ENCODE measurements around the gene ZFAND6. TPM values are rescaled to one million over a fixed set of nuclear protein-coding genes. Genes with fewer than 3 reads are reported as not detected.

The ZFAND6 gene
- polyA plus RNA-seq, 1 donor from 2014 or later = 353 TPM

DNA sequence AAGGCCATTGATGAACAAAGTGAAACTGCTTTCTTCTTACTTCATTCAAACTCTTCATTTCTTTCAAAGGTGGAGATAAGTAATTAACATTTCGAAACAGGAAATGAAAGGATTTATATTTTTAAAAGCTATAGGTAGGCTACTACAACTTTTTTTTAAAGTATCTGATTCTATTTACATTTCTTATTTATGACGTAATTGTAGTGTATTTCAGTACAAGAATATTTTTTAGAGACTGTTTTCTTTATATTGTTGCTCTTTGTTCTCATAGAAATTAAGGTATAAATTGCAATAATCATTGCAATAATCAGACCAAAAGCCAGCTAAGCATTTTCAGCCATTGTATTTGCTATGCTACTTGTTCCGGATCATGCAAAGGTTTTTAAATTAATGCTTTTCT, 13.7 kb downstream of the ZFAND6 start:
- Histone ChIP-seq H3K27ac (ENCODE audit: low read length) (no peak overlapping the region), H4K20me1 (ENCODE audit: insufficient read depth) (no peaks in the 10 kb centered on the region), H3K4me2 (ENCODE audit: low read length) (peak overlapping the region; percentile 92), H3K36me3 (ENCODE audit: insufficient read depth, low read length) (no peaks in the 10 kb centered on the region), H3K27me3 (ENCODE audit: insufficient read depth, low read depth, low read length) (no peaks in the 10 kb centered on the region), H3K9me2 (ENCODE audit: insufficient read depth, low read length) (no peaks in the 10 kb centered on the region), H3K9ac (ENCODE audit: low read length) (peak overlapping the region; percentile 38), H3K9me3 (ENCODE audit: low read length) (no peaks in the 10 kb centered on the region), H3F3A (ENCODE audit: insufficient read depth, low read length, poor library complexity, severe bottlenecking) (no peaks in the 10 kb centered on the region), H3K4me3 (ENCODE audit: low read length) (peak overlapping the region; percentile 68), H2AFZ (ENCODE audit: low read depth, low read length) (no peak overlapping the region), H3K79me2 (replicated peaks; ENCODE audit: insufficient read depth, low read length) (peaks cover 69% of the 10 kb centered on the region)
- TF ChIP-seq EP300 (conservative IDR thresholded peaks at IDR 0.05; ENCODE audit: poor library complexity, severe bottlenecking) = no peak
- no peak for TF ChIP-seq EZH2 (IDR thresholded peaks at IDR 0.05; ENCODE audit: borderline replicate concordance, insufficient read depth, low read length, poor library complexity, severe bottlenecking)
- TF ChIP-seq, protein P1, sequence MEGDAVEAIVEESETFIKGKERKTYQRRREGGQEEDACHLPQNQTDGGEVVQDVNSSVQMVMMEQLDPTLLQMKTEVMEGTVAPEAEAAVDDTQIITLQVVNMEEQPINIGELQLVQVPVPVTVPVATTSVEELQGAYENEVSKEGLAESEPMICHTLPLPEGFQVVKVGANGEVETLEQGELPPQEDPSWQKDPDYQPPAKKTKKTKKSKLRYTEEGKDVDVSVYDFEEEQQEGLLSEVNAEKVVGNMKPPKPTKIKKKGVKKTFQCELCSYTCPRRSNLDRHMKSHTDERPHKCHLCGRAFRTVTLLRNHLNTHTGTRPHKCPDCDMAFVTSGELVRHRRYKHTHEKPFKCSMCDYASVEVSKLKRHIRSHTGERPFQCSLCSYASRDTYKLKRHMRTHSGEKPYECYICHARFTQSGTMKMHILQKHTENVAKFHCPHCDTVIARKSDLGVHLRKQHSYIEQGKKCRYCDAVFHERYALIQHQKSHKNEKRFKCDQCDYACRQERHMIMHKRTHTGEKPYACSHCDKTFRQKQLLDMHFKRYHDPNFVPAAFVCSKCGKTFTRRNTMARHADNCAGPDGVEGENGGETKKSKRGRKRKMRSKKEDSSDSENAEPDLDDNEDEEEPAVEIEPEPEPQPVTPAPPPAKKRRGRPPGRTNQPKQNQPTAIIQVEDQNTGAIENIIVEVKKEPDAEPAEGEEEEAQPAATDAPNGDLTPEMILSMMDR (IDR thresholded peaks at IDR 0.05; ENCODE audit: poor library complexity, severe bottlenecking) = no peak
- TF ChIP-seq RAD21 (conservative IDR thresholded peaks at IDR 0.05) = no peak
- TF ChIP-seq POLR2AphosphoS5 (IDR thresholded peaks at IDR 0.05) = no peak
- no peak for TF ChIP-seq MXI1 (conservative IDR thresholded peaks at IDR 0.05; ENCODE audit: poor library complexity, severe bottlenecking)
- TF ChIP-seq, protein P2, sequence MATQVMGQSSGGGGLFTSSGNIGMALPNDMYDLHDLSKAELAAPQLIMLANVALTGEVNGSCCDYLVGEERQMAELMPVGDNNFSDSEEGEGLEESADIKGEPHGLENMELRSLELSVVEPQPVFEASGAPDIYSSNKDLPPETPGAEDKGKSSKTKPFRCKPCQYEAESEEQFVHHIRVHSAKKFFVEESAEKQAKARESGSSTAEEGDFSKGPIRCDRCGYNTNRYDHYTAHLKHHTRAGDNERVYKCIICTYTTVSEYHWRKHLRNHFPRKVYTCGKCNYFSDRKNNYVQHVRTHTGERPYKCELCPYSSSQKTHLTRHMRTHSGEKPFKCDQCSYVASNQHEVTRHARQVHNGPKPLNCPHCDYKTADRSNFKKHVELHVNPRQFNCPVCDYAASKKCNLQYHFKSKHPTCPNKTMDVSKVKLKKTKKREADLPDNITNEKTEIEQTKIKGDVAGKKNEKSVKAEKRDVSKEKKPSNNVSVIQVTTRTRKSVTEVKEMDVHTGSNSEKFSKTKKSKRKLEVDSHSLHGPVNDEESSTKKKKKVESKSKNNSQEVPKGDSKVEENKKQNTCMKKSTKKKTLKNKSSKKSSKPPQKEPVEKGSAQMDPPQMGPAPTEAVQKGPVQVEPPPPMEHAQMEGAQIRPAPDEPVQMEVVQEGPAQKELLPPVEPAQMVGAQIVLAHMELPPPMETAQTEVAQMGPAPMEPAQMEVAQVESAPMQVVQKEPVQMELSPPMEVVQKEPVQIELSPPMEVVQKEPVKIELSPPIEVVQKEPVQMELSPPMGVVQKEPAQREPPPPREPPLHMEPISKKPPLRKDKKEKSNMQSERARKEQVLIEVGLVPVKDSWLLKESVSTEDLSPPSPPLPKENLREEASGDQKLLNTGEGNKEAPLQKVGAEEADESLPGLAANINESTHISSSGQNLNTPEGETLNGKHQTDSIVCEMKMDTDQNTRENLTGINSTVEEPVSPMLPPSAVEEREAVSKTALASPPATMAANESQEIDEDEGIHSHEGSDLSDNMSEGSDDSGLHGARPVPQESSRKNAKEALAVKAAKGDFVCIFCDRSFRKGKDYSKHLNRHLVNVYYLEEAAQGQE (IDR thresholded peaks at IDR 0.05; ENCODE audit: borderline replicate concordance) = no peak
- TF ChIP-seq TAF1 (IDR thresholded peaks at IDR 0.05; ENCODE audit: low read depth) = no peak
- TF ChIP-seq SMC3 (conservative IDR thresholded peaks at IDR 0.05; ENCODE audit: poor library complexity) = no peak

DNA sequence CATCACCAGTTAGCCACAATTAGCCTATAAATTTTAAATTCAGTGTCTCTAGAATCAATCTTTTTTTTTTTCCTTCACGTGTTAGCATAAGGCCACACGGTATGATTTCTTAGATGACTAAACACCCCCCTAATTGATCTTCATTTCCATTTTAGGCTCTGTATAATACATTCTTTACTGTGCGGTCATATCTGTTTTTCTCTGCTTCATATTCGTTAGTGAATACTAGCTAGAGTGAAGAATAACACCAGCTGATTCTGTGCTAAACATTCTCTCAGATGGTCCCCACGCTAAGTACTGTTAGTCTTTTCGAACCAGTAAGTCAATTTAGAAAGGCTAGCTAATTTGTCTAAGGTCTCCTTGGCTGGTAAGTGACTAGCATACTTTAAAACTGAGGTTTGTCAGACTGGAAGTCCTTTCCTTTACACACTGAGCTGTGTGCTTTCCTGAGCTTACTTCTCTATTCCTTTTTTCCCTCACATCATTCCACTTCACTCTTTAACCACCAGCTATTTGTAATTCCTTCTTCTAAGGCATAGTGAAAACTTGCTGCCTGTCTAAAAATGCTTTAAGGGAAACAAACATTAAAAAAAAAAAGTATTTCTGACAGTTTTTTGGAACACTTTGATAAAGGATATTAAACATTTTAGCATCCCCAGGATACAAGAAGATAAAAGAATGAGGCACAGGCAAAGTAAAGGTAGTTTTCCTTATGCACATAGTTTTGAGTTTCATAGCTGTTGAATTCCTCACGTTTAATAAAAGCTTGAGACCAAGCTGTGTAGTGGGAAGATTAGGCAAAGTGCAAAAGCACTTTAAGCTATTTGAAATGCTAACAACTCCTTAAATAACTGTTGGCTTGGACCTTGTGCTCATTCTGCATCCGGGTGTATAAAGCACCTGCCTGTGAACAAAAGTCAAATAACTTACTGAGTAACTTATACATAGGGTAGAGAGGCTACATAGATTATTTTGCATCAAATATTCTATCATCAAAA, 17.1 kb downstream of the ZFAND6 start:
- no peak overlapping the region for H3K9ac ChIP-seq (ENCODE audit: low read length)
- TF ChIP-seq RAD21 (conservative IDR thresholded peaks at IDR 0.05) (no peak), TAF1 (IDR thresholded peaks at IDR 0.05; ENCODE audit: low read depth) (no peak), POLR2AphosphoS5 (IDR thresholded peaks at IDR 0.05) (no peak), EP300 (conservative IDR thresholded peaks at IDR 0.05; ENCODE audit: poor library complexity, severe bottlenecking) (no peak), SMC3 (conservative IDR thresholded peaks at IDR 0.05; ENCODE audit: poor library complexity) (no peak), EZH2 (IDR thresholded peaks at IDR 0.05; ENCODE audit: borderline replicate concordance, insufficient read depth, low read length, poor library complexity, severe bottlenecking) (no peak), MXI1 (conservative IDR thresholded peaks at IDR 0.05; ENCODE audit: poor library complexity, severe bottlenecking) (no peak)
- TF ChIP-seq, protein P2 (IDR thresholded peaks at IDR 0.05; ENCODE audit: borderline replicate concordance) = no peak
- TF ChIP-seq, protein P1 (IDR thresholded peaks at IDR 0.05; ENCODE audit: poor library complexity, severe bottlenecking) = no peak
- no peaks in the 10 kb centered on the region for H3K36me3 ChIP-seq (ENCODE audit: insufficient read depth, low read length)
- H3K4me3 ChIP-seq (ENCODE audit: low read length) = no peak overlapping the region
- H2AFZ ChIP-seq (ENCODE audit: low read depth, low read length) = no peak overlapping the region
- no peaks in the 10 kb centered on the region for H4K20me1 ChIP-seq (ENCODE audit: insufficient read depth)
- no peaks in the 10 kb centered on the region for H3F3A ChIP-seq (ENCODE audit: insufficient read depth, low read length, poor library complexity, severe bottlenecking)
- no peak overlapping the region for H3K27ac ChIP-seq (ENCODE audit: low read length)
- no peaks in the 10 kb centered on the region for H3K27me3 ChIP-seq (ENCODE audit: insufficient read depth, low read depth, low read length)
- no peaks in the 10 kb centered on the region for H3K9me2 ChIP-seq (ENCODE audit: insufficient read depth, low read length)
- no peak overlapping the region for H3K4me2 ChIP-seq (ENCODE audit: low read length)
- H3K9me3 ChIP-seq (ENCODE audit: low read length) = no peaks in the 10 kb centered on the region
- H3K79me2 ChIP-seq (replicated peaks; ENCODE audit: insufficient read depth, low read length) = peaks cover 72% of the 10 kb centered on the region
